Measurements from ENCODE around the gene IDH3G.

- TF ChIP-seq, protein P1, sequence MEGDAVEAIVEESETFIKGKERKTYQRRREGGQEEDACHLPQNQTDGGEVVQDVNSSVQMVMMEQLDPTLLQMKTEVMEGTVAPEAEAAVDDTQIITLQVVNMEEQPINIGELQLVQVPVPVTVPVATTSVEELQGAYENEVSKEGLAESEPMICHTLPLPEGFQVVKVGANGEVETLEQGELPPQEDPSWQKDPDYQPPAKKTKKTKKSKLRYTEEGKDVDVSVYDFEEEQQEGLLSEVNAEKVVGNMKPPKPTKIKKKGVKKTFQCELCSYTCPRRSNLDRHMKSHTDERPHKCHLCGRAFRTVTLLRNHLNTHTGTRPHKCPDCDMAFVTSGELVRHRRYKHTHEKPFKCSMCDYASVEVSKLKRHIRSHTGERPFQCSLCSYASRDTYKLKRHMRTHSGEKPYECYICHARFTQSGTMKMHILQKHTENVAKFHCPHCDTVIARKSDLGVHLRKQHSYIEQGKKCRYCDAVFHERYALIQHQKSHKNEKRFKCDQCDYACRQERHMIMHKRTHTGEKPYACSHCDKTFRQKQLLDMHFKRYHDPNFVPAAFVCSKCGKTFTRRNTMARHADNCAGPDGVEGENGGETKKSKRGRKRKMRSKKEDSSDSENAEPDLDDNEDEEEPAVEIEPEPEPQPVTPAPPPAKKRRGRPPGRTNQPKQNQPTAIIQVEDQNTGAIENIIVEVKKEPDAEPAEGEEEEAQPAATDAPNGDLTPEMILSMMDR (IDR thresholded peaks at IDR 0.05 in 4 of 5, conservative IDR thresholded peaks at IDR 0.05 in 1 of 5) = no peak
- TF ChIP-seq POLR2A (IDR thresholded peaks at IDR 0.05) = no peak
These were observed 57.2 kb downstream of the IDH3G start for GRCh38 chrX:153736871-153737441.
